Mesendoderm (in vitro differentiated cells): Measurements from ENCODE around the gene TGFBR2.

Experiments
- DNase-seq: peaks from one replicate; pipeline ENCODE4 v3.0.0; 2013
- H2AK5ac ChIP-seq: 2 replicates; pipeline ENCODE4 v1.6.1; 2013; ENCODE audit warnings: low read length, inconsistent platforms
- H2BK120ac ChIP-seq: 2 replicates; pipeline ENCODE4 v1.6.1; 2013; ENCODE audit warnings: low read depth, mild to moderate bottlenecking, low read length, moderate library complexity, mixed read lengths
- H2BK15ac ChIP-seq: replicated peaks from 2 replicates; pipeline ENCODE4 v1.6.1; 2013; ENCODE audit warnings: low read depth, mild to moderate bottlenecking, moderate library complexity
- H2BK5ac ChIP-seq: 2 replicates; pipeline ENCODE4 v1.6.1; 2013; ENCODE audit warnings: low read length, inconsistent platforms
- H3K18ac ChIP-seq: 2 replicates; pipeline ENCODE4 v1.6.1; 2013; ENCODE audit warnings: mild to moderate bottlenecking, low read length, mixed read lengths
- H3K23ac ChIP-seq: one replicate; pipeline ENCODE4 v1.6.1; 2013; ENCODE audit warnings: low read length
- H3K27ac ChIP-seq: 2 replicates; pipeline ENCODE4 v1.5.1; 2013; ENCODE audit warnings: low read depth, mild to moderate bottlenecking, inconsistent platforms, low read length, moderate library complexity
- H3K27me3 ChIP-seq: 2 replicates; pipeline ENCODE4 v1.6.1; 2013; ENCODE audit warnings: low read length, control low read depth, mild to moderate bottlenecking, inconsistent platforms; ENCODE audit not compliant: insufficient read depth, poor library complexity
- H3K36me3 ChIP-seq: 2 replicates; pipeline ENCODE4 v1.6.1; 2013; ENCODE audit warnings: low read length, inconsistent platforms; ENCODE audit not compliant: control insufficient read depth, insufficient read depth
- H3K4ac ChIP-seq: one replicate; pipeline ENCODE4 v1.6.1; 2013; ENCODE audit warnings: low read depth, mild to moderate bottlenecking, low read length, moderate library complexity
- H3K4me1 ChIP-seq: 2 replicates; pipeline ENCODE4 v1.6.1; 2013; ENCODE audit warnings: low read depth, low read length, inconsistent platforms; ENCODE audit not compliant: control insufficient read depth
- H3K4me2 ChIP-seq: 2 replicates; pipeline ENCODE4 v1.6.1; 2013; ENCODE audit warnings: low read length
- H3K4me3 ChIP-seq: 2 replicates; pipeline ENCODE4 v1.5.1; 2013; ENCODE audit warnings: mild to moderate bottlenecking, low read length
- H3K56ac ChIP-seq: one replicate; pipeline ENCODE4 v1.6.1; 2013; ENCODE audit warnings: low read length
- H3K79me1 ChIP-seq: 2 replicates; pipeline ENCODE4 v1.6.1; 2013; ENCODE audit warnings: low read length, inconsistent platforms
- H3K79me2 ChIP-seq: 2 replicates; pipeline ENCODE4 v1.6.1; 2013; ENCODE audit warnings: mild to moderate bottlenecking, low read length; ENCODE audit not compliant: control insufficient read depth, insufficient read depth
- H3K9ac ChIP-seq: 2 replicates; pipeline ENCODE4 v1.6.1; 2013; ENCODE audit warnings: low read length, inconsistent platforms
- H4K5ac ChIP-seq: one replicate; pipeline ENCODE4 v1.6.1; 2013; ENCODE audit warnings: low read length
- H4K8ac ChIP-seq: one replicate; pipeline ENCODE4 v1.6.1; 2013; ENCODE audit warnings: low read depth, mild to moderate bottlenecking, control low read depth, low read length, moderate library complexity
- WGBS: extraction: QIAGEN DNeasy Blood & Tissue Kit; methylation state at CpG from one replicate; pipeline ENCODE4 v1.1.7; 2013; ENCODE audit warnings: low lambda C conversion rate, missing lambda C conversion rate; ENCODE audit not compliant: insufficient coverage; ENCODE audit errors: extremely low coverage; 5-methylcytosine and 5-hydroxymethylcytosine counted together

The TGFBR2 gene

GRCh38 chr3:30613133-30613825 is 6.9 kb downstream of the TGFBR2 start:
- Histone ChIP-seq H2BK120ac (no peak overlapping the region), H3K18ac (no peak overlapping the region), H3K36me3 (no peaks in the 10 kb centered on the region), H4K5ac (no peak overlapping the region), H3K4me3 (no peak overlapping the region), H3K27ac (no peak overlapping the region), H3K4me1 (peaks cover 5% of the 10 kb centered on the region), H3K79me1 (peaks cover 16% of the 10 kb centered on the region), H3K23ac (no peak overlapping the region), H2BK5ac (no peak overlapping the region), H2AK5ac (no peak overlapping the region), H2BK15ac (no peak overlapping the region), H3K4me2 (no peak overlapping the region), H3K27me3 (no peaks in the 10 kb centered on the region), H3K4ac (no peak overlapping the region), H4K8ac (no peak overlapping the region), H3K9ac (no peak overlapping the region), H3K79me2 (peaks cover 29% of the 10 kb centered on the region), H3K56ac (no peak overlapping the region)
- no peak for DNase-seq
- no CpG with 5 or more reads among the region's 3 CpGs for WGBS

- no CpG with 5 or more reads among the region's 4 CpGs for WGBS
Observed at GRCh38 chr3:30614373-30614772, 8.0 kb downstream of the TGFBR2 start.

GRCh38 chr3:30614943-30615342 is 8.5 kb downstream of the TGFBR2 start:
- Histone ChIP-seq H3K79me1 (peaks cover 16% of the 10 kb centered on the region), H3K9ac (no peak overlapping the region), H2BK15ac (no peak overlapping the region), H2BK120ac (no peak overlapping the region), H3K4ac (no peak overlapping the region), H3K27ac (no peak overlapping the region), H3K79me2 (peaks cover 29% of the 10 kb centered on the region), H3K4me3 (no peak overlapping the region), H4K5ac (no peak overlapping the region), H3K56ac (no peak overlapping the region), H3K36me3 (no peaks in the 10 kb centered on the region), H3K18ac (no peak overlapping the region), H3K4me2 (no peak overlapping the region), H2AK5ac (no peak overlapping the region), H2BK5ac (no peak overlapping the region), H3K27me3 (no peaks in the 10 kb centered on the region), H3K23ac (no peak overlapping the region), H3K4me1 (peaks cover 5% of the 10 kb centered on the region), H4K8ac (no peak overlapping the region)
- no CpG with 5 or more reads among the region's 1 CpG for WGBS
- DNase-seq, result no peak

More at GRCh38 chr3:30614373-30614772, 8.0 kb downstream of the TGFBR2 start:
- Histone ChIP-seq H2BK15ac (no peak overlapping the region), H2BK120ac (no peak overlapping the region), H3K36me3 (no peaks in the 10 kb centered on the region), H3K18ac (no peak overlapping the region), H3K56ac (no peak overlapping the region), H3K27me3 (no peaks in the 10 kb centered on the region), H4K8ac (no peak overlapping the region), H3K79me1 (peaks cover 16% of the 10 kb centered on the region), H3K4me3 (no peak overlapping the region), H3K4me1 (peaks cover 5% of the 10 kb centered on the region), H2AK5ac (no peak overlapping the region), H3K4ac (no peak overlapping the region), H3K9ac (no peak overlapping the region), H3K79me2 (peaks cover 27% of the 10 kb centered on the region), H3K23ac (no peak overlapping the region), H2BK5ac (no peak overlapping the region), H4K5ac (no peak overlapping the region), H3K27ac (no peak overlapping the region), H3K4me2 (no peak overlapping the region)
- DNase-seq, result no peak

- Histone ChIP-seq H3K36me3 (no peaks in the 10 kb centered on the region), H3K23ac (no peak overlapping the region), H3K18ac (no peak overlapping the region), H3K79me2 (peaks cover 30% of the 10 kb centered on the region), H3K27ac (no peak overlapping the region), H4K8ac (no peak overlapping the region), H3K4ac (no peak overlapping the region), H3K56ac (no peak overlapping the region), H3K79me1 (peaks cover 15% of the 10 kb centered on the region), H4K5ac (no peak overlapping the region), H3K9ac (no peak overlapping the region), H3K4me3 (no peak overlapping the region), H3K27me3 (no peaks in the 10 kb centered on the region), H2BK5ac (no peak overlapping the region), H2BK120ac (no peak overlapping the region), H3K4me1 (peaks cover 3% of the 10 kb centered on the region), H2BK15ac (no peak overlapping the region), H2AK5ac (no peak overlapping the region), H3K4me2 (no peak overlapping the region)
- DNase-seq, result no peak
- no CpG with 5 or more reads among the region's 3 CpGs for WGBS
Observed at GRCh38 chr3:30615615-30616346, 9.4 kb downstream of the TGFBR2 start.

GRCh38 chr3:30616347-30617027 is 10.1 kb downstream of the TGFBR2 start:
- no peak overlapping the region for H2BK5ac ChIP-seq
- H3K27me3 ChIP-seq, result no peaks in the 10 kb centered on the region
- DNase-seq, result no peak
- no peak overlapping the region for H2BK15ac ChIP-seq
- no peak overlapping the region for H4K8ac ChIP-seq
- H3K36me3 ChIP-seq, result no peaks in the 10 kb centered on the region
- H3K56ac ChIP-seq, result no peak overlapping the region
- peaks cover 29% of the 10 kb centered on the region for H3K79me2 ChIP-seq
- no peak overlapping the region for H3K4ac ChIP-seq
- no CpG with 5 or more reads among the region's 1 CpG for WGBS
- H2BK120ac ChIP-seq, result no peak overlapping the region
- no peak overlapping the region for H3K9ac ChIP-seq
- H3K23ac ChIP-seq, result no peak overlapping the region
- H3K79me1 ChIP-seq, result peaks cover 14% of the 10 kb centered on the region
- no peak overlapping the region for H4K5ac ChIP-seq
- H3K27ac ChIP-seq, result no peak overlapping the region
- H3K4me1 ChIP-seq, result peaks cover 2% of the 10 kb centered on the region
- H2AK5ac ChIP-seq, result no peak overlapping the region
- no peak overlapping the region for H3K4me2 ChIP-seq
- no peak overlapping the region for H3K4me3 ChIP-seq
- H3K18ac ChIP-seq, result no peak overlapping the region
